ENCODE results near the gene ALKBH4.

- peak in 2 of 3 donors; percentile 23 to 28 for TF ChIP-seq CTCF (IDR thresholded peaks at IDR 0.05)
- TF ChIP-seq POLR2A (IDR thresholded peaks at IDR 0.05), result peak; percentile 33
Measured at GRCh38 chr7:102464577-102465280, at the start of gene ALKBH4, which contains the start of gene LRWD1.

Measured in ovary (tissue), 3 donors.